ENCODE data around the gene SPTB. TPM values are rescaled to one million over a fixed set of nuclear protein-coding genes. Genes with fewer than 3 reads are reported as not detected.

SPTB gene
- total and polyA plus RNA-seq, 10 of the 15 experiments (the other 5 are each of a cell fraction or from before 2014, with no cell fraction given), result under 0.01 to 0.04 (median 0.02) TPM; not detected in 4

- TF ChIP-seq, protein P1, sequence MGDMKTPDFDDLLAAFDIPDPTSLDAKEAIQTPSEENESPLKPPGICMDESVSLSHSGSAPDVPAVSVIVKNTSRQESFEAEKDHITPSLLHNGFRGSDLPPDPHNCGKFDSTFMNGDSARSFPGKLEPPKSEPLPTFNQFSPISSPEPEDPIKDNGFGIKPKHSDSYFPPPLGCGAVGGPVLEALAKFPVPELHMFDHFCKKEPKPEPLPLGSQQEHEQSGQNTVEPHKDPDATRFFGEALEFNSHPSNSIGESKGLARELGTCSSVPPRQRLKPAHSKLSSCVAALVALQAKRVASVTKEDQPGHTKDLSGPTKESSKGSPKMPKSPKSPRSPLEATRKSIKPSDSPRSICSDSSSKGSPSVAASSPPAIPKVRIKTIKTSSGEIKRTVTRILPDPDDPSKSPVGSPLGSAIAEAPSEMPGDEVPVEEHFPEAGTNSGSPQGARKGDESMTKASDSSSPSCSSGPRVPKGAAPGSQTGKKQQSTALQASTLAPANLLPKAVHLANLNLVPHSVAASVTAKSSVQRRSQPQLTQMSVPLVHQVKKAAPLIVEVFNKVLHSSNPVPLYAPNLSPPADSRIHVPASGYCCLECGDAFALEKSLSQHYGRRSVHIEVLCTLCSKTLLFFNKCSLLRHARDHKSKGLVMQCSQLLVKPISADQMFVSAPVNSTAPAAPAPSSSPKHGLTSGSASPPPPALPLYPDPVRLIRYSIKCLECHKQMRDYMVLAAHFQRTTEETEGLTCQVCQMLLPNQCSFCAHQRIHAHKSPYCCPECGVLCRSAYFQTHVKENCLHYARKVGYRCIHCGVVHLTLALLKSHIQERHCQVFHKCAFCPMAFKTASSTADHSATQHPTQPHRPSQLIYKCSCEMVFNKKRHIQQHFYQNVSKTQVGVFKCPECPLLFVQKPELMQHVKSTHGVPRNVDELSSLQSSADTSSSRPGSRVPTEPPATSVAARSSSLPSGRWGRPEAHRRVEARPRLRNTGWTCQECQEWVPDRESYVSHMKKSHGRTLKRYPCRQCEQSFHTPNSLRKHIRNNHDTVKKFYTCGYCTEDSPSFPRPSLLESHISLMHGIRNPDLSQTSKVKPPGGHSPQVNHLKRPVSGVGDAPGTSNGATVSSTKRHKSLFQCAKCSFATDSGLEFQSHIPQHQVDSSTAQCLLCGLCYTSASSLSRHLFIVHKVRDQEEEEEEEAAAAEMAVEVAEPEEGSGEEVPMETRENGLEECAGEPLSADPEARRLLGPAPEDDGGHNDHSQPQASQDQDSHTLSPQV (IDR thresholded peaks at IDR 0.05), result no peak
- TF ChIP-seq PAX8 (IDR thresholded peaks at IDR 0.05), result no peak
- no peak for TF ChIP-seq BCL11A (IDR thresholded peaks at IDR 0.05; ENCODE audit: low read depth, low read length)
- no peak for TF ChIP-seq BMI1 (IDR thresholded peaks at IDR 0.05; ENCODE audit: borderline replicate concordance)
- TF ChIP-seq BCLAF1 (IDR thresholded peaks at IDR 0.05), result no peak
- TF ChIP-seq, protein P2, sequence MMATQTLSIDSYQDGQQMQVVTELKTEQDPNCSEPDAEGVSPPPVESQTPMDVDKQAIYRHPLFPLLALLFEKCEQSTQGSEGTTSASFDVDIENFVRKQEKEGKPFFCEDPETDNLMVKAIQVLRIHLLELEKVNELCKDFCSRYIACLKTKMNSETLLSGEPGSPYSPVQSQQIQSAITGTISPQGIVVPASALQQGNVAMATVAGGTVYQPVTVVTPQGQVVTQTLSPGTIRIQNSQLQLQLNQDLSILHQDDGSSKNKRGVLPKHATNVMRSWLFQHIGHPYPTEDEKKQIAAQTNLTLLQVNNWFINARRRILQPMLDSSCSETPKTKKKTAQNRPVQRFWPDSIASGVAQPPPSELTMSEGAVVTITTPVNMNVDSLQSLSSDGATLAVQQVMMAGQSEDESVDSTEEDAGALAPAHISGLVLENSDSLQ (IDR thresholded peaks at IDR 0.05), result no peak
These were observed 51.6 kb downstream of the SPTB start (continued) for GRCh38 chr14:64828071-64828470.
